HG02885 (cell line): Measurements from ENCODE around the gene CMTM5.
"Not testable (repeated sequence)": the region's sequence is repeated elsewhere in the genome, so short reads cannot be mapped to it uniquely, and the experiment has no call there.

Experiments used
- ATAC-seq: cut with Tn5 transposase; IDR thresholded peaks from one replicate; pipeline ENCODE4 v1.9.1; 2021; ENCODE audit warnings: mild to moderate bottlenecking; ENCODE audit not compliant: unreplicated experiment, poor library complexity

The CMTM5 gene

DNA sequence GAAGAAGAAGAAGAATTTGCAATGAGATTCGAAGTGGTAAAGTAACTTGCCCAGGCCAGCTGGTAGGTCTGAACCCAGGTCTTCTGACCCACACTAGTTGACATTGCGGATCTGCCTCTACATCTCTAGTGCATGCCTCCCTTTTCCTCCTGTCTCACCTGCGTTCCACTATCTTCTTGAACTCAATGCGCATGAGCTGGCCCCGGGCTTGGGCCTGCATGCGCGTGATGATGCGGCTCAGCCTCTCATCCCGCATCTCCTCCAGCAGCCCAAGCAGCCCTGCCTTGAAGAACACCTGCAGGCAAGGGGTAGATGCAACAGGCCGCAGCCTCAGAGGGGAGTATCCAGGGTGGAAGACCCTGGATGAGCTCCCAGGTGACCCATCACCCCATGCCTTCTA lies 19.3 kb downstream of the CMTM5 start:
- ATAC-seq = no peak

DNA sequence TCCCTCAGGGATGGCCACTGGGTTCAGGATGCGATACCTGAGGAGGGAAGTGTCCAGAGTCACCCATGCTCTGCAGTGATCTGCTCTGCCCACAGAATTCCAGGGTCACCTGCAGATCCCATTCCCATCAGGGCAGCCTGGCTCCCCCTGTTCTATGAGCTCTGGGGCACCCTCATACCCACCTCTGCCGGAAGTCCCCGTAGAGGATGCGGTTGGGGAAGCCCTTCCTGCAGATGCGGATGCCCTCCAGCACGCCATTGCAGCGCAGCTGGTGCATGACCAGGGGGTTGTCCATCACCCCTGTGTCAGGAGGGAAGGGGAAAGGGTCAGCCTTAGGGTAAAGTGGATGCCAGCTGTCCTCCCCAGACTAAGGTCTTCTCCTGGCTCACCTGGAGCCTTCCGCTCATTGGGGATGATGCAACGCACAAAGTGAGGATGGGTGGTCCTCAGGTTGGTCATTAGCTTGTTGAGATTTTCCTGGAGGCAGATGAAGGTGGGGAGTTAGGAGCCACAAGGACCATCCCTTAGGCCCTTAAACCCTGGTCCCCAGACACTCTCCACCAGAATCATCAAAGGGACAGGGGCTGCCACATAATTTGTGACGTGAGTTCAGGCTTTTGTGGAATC lies 20.0 kb downstream of the CMTM5 start:
- ATAC-seq = no peak

DNA sequence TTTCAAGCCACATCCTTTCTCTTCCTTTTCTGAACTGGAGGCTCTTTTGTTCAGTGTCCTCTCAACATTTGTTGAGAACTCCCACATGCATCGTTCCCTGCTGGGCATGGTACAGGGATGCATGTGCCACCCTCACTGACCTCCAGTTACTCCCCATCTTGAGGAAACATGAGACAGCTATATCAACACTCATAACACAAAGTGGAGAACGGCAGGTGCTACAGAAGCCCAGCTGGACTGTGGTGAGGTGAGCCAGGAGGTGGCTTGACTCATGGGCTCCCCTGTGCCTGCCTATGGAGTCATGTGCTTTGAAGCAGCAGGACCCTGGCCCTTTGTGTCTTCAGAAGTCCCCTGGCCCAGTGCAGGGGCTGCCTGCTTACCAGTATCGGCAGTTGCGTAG lies 21.5 kb downstream of the CMTM5 start:
- no peak for ATAC-seq

DNA sequence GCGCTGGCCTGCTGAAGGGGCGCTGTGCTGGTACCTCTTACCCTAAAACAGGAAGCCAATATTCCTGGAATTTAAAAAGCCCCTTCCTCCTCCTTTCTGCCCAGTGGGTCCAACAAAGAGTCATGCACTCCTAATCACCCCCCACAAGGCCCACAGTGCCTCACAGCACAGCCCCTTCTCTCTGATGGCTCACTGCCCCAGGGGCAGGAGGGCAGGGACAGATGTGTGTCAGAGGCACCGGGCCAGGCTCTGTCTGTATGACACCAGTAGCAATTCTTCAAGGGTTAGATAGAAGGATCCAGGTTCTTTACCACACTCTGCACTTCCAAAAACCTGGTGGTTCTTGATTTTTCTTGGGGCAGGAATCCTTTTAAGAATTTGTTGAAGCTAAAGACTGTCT lies 22.3 kb downstream of the CMTM5 start:
- no peak for ATAC-seq

DNA sequence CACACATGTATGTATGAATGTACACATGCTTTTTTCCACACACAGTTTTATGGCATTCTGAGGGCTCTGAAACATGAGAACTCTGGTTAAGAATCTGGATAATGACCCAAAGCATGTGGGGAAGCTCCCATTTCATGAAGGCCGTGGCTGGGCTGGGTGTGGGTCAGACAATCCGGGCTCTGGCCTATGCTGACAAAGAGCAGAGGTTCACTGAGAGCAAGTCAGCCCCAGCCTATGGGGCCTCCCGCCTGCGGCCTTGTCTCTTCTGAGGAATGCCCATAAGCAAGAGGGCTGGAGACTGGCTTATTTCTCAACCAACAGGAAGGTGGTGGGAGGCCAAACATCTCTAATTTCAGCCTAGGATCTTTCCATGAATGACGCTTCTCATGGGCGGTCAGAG lies 22.7 kb downstream of the CMTM5 start:
- ATAC-seq = no peak

DNA sequence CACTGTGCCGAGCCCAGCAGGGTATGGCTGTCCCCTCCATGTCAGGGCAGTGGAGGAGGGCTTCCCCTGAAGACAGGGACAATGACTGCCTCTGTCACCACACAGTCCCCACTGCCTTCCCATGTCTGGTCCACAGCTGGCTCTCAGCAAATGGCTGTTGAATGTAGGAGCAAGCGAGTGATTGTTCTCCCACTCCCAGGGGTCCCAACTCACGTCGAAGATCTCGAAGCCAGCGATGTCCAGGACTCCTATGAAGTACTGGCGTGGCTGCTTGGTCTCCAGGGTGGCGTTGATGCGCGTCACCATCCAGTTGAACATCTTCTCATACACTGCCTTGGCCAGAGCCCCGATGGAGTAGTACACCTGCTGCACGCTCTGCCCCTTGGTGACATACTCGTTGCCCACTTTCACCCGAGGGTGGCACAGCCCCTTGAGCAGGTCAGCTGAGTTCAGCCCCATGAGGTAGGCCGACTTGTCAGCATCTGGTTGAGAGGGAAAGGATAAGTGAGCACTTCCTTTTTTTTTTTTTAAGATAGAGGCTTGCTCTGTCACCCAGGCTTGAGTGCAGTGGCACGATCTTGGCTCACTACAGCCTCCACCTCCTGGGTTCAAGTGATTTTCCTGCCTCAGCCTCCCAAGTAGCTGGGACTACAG lies 23.8 kb downstream of the CMTM5 start:
- ATAC-seq = not testable (repeated sequence)

DNA sequence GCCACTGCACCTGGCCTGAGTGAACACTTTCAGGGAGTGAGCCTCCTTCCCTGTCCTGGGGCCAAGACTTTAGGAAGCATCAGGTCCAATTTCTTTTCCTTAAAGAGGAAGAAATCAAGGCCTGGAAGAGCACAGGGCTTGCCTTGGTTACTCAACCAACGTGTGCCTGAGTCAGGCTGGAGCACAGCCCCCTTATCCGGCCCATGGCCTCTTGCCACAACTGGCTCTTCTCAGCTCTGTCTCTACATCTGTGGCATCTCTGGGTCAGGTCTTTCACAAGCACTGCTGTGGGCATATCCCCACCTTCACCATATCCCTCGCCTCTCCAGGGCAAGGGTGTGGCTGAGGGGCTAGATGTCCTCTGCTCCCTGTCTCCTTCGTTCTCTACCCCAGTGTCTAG lies 24.4 kb downstream of the CMTM5 start:
- no peak for ATAC-seq

DNA sequence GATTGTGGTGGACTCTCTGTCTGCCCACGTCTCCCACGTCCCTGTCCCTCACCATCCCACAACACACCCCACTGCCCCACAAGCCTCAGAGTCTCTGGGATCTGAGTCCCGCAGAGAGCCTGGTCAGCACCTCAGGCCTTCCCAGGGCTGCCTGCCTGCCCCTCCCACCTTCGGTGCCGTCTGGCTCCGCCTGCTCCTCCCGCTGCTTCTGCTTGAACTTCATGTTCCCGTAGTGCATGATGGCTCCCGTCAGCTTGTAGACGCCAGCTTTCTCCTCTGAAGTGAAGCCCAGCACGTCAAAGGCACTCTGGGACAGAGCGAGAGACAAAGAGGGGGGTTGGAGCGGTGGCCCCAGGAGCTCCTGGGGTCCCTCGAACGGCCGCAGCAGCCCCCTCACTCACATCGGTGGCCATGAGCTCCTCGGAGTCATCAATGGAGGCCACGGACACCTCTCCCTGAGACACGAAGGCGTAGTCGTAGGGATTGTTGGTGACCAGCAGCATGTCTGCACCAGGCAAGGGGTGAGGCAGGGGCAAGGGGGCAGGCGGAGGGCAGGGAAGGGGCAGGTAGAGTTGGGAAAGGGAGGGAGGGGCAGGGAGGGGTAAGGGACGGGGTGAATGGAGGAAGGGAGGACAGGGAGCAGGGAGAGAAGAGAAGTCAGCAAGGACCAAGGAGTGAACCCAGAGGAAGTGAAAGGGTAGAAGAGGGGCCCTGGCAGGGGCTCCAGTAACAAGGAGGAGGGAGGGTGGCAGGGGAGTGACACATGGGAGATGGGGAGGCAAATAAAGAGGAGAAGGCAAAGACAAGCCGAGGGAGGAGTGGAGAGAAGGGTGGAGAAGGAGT lies 25.7 kb downstream of the CMTM5 start:
- no peak for ATAC-seq

DNA sequence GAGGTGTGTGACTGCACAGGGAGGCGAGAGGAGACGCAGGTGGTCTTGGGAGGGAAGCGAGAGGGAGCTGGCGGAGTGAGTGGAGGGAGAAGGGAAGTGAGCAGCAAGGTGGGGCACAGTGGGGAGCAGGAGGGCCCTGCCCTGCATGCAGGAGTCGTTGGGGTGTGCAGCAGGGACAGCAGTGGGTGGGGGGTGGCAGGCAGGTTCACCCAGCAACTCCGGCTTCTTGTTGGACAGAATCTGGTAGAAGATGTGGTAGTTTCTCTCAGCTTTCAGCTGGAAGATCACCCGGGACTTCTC lies 26.2 kb downstream of the CMTM5 start:
- ATAC-seq = no peak

DNA sequence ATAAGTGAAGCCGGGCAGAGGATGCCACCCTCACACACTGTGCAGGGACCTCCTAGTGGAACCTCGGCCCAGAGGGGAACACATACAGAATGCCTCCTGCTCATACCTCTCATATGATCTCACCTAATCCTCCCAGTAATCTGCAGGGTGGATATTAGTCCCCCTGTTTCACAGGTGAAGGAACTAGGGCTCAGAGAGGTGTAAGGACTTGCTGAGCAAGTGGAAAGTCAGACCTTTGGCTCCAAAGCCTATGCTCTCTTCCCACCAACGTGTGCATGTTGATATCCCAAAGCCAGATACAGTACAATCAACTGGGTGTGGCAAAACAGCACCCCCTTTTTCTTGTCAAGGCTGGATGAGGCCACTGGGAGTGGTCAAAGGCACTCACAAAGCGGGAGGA lies 27.1 kb downstream of the CMTM5 start:
- ATAC-seq = no peak

DNA sequence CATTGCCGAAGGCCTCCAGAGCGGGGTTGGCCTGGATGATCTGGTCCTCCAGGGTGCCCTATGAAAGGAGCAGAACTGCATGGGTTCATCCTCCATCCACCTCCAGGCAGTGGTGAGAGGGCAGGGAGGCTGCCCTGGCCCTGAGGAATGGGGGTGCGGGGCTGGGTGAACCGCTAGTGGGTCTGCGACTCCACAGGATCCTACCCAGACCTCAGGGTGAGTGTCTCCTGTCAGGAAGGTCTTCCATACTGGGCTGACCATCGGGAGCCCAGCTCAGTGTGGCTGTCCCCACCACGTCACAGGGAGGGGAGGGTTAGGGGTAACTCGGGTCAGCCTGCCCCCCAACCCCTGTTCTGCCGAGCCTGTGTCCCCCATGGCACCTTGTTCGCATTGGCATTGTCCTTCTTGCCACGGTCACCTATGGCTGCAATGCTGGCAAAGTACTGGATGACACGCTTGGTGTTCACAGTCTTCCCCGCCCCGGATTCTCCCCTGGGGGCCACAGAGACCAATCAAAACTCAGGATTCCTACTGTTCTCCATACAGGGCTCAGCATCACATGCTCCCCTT lies 27.6 kb downstream of the CMTM5 start:
- no peak for ATAC-seq

DNA sequence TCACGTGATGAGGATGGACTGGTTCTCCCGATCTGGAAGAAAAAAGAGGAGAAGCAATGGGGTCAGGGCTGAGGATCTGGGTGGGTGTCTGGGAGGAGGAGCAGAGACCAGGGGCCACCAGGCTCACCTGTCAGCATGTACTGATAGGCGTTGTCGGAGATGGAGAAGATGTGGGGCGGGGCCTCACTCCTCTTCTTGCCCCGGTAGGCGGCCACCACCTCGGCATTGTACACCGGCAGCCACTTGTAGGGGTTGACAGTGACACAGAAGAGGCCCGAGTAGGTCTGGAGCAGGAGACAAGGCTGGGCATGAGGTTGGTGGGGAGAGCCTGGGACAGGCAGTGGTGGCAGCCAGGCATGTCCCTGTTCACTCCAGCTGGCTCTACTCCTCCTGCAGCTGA lies 28.2 kb downstream of the CMTM5 start:
- ATAC-seq = no peak

DNA sequence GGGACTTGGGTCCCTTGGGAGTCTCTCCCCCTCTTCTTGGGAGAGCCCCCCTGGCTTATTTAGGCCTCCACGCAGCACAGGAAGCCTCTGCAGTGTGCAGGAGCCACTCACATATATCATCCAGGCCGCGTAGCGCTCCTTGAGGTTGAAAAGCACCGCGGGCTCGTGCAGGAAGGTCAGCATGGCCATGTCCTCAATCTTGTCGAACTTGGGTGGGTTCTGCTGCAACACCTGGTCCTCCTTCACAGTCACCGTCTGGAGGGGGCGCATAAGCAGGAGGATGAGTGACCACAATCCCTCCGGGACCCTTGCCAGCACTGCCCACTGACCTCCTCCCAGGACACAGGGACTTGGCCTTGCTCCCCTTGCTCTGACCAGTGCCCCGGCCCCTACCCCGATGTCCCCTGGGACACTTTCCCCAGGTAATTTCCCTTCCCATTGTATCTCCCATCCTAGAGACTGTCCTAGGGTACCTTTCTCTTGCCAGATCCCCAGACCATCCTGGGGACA lies 28.7 kb downstream of the CMTM5 start:
- ATAC-seq = no peak

DNA sequence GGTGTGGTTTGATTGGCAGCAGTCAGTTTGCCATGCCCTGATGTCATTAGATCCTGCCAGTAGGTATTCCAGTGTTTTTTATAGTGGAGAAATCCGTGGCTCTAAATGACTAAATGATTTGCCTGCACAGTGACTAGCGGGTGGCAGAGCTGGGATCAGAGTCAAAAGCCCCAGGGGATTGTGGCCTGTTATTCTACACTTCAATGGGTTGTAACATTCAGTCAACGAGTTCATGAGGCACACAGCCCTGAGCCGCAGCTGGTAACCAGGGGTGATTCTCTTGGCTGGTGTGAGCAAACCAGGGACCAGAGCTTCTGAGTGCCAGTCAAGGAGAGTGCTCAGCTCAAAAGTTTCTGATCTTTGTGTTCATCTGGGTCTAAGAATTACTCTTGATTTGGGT lies 29.4 kb downstream of the CMTM5 start:
- no peak for ATAC-seq

DNA sequence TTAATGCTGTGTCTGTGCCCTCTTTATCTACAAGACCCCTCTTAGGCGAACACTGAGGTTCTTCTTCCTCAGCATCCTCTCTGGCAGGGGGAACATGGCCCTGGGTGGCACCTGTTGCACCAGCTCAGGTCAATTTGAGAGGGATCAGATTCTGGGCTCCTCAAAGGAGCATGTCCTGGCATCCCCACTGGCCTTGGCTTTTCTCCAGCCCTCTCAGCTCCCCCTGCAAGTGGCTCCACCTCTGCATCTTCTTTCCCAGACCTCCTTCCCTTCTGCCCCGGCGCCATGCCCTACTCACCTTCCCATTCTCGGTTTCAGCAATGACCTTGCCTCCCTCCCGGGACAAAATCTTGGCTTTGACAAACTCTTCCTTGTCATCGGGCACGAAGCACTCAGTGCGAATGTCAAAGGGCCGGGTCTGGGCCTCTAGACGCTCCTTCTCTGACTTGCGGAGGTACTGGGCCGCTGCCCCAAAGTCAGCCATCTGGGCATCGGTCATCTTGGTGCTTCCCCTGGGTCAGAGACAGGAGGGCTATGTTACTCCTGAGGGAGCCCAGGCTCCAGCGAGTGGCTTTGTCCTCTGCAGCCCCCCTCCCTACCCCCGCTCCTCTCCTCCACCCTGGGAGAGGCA lies 30.0 kb downstream of the CMTM5 start:
- no peak for ATAC-seq

DNA sequence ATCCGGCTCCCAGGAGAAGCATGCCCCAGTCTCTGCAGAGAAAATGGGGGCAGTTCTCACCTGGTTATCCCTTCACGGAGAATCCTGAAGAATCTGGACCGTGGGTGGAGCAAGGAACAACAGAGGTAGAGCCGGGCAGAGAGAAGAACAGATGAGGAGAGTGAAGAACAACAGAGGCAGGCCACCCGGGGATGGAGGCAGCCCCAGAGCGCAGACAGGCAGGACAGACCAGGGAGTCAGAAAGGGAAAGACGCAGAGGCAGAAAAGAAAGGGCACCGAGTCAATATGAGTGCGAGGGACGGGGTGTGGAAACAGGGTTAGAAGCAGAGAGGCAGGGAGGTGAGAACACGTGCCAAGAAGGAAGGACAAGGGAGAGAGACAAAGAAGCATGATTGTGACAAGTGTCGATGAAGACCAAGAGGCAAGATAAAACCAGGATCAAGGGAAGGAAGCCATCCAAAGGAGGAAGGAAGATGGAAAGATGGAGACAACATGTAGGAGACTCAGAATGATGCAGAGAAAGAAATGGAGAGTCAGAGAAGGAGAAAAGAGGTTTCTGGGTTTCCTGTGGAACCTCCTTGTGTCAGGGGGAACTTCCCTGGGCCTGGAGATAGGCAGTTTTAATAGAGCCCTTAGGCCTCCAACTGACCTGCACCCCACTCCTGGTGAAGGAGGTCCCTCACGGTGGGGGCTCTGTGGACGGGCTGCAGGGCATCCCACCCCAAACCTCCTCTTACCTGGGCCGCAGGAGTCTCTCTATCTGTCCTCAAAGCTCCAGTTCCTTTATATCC lies 30.9 kb downstream of the CMTM5 start, which contains the start of gene MYH6:
MYH6 (minus strand) TSS at position 758 of the 791 bp plus-strand sequence. CDS start 1,050 bp downstream, outside the sequence.
- ATAC-seq = no peak

DNA sequence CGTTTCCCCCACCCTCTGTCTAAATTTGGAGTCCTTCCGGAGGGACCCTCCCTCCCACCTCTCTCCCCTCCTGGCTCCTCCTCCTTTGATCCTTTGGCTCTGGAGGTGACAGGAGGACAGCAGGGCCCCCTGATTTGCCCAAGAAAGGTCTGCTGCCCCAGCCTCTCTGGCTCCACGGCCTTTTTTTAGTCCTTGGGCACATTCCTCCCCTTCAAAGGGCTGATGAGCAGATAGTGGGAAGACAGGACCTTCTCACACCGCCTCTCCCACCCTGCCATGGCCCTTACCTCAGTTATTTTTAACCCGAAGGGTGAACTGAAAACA lies 31.4 kb downstream of the CMTM5 start:
- ATAC-seq = no peak

DNA sequence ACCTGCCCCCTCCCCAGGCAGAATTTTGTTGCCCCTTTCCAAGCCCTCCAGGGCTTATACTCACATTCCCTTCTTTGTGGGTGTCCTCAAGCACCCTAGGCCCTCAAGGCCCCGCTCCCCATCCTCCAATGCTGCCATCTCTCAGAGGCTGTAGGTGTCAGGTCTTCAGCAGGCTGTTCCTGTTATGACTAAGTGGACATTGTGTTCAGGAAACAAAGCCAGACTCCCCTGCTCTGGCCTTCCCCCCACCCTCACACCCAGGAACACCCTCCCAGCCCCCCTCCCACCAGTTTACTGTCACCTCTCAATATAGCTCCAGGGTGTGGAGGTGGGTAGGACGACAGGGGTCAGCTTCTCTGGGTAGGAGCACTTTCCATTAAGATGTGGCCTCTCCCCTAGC lies 32.6 kb downstream of the CMTM5 start:
- no peak for ATAC-seq

DNA sequence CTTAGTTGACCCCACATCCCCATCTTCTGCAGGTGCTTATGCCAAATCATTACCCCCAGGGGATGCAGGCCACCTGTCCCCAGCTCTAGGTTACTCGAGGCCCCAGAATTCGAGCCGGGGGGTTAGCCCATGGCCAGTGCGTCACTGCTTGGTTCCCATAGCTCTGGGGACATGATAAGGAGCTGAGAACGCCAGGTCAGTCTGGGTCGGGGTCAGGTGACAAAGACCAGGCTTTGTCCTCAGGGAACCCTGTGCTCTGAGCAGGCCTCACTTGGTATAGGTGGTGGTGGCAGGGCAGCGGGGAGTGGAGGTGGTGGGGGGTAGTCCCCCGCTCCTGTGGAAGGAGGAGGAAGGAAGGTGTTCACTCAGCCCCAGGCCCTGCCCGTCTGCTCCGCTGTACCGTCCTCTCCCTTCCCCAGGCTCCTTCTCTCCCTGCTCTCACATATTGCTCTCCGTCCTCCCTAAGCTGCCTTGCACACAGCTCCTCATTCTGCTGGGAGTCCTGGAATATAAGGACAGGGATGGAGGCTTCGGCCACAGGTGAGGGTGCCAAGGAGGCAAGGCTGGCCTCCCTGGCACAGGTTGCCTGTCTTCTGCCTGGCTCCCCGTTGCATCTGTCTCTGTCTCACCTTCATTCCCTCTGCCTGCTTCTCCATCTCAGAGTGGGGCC lies 33.3 kb downstream of the CMTM5 start:
- no peak for ATAC-seq
